Fibroblast of lung (primary cell): Measurements from ENCODE around the gene EZR. TPM values are rescaled to one million over a fixed set of nuclear protein-coding genes. Genes with fewer than 3 reads are reported as not detected.
A peak's percentile ranks its signal among the peaks of the same experiment; 100 is the strongest.

ENCODE experiments used
- DNase-seq, 2 donors: peaks; one replicate each; pipeline versions ENCODE4 v3.0.0 to v3.0.0-alpha.2; 2010; ENCODE audit warnings: low read depth in 2 of 2
- H2AFZ ChIP-seq: 2 replicates; pipeline ENCODE4 v1.5.1; 2012; ENCODE audit warnings: low read length, control low read depth, inconsistent platforms
- H3K27ac ChIP-seq: 2 replicates; pipeline ENCODE4 v1.5.1; 2011; ENCODE audit warnings: low read length, control low read depth; ENCODE audit not compliant: insufficient read depth
- H3K27me3 ChIP-seq: 2 replicates; pipeline ENCODE4 v1.5.1; 2011; ENCODE audit warnings: mild to moderate bottlenecking, low read length; ENCODE audit not compliant: control insufficient read depth, insufficient read depth
- H3K36me3 ChIP-seq: 2 replicates; pipeline ENCODE4 v1.5.1; 2011; ENCODE audit warnings: low read length; ENCODE audit not compliant: control insufficient read depth, insufficient read depth
- H3K4me1 ChIP-seq: 2 replicates; pipeline ENCODE4 v1.5.1; 2011; ENCODE audit warnings: low read length; ENCODE audit not compliant: control insufficient read depth, insufficient read depth; ENCODE audit errors: extremely low read depth
- H3K4me2 ChIP-seq: 2 replicates; pipeline ENCODE4 v1.5.1; 2011; ENCODE audit warnings: low read length, control low read depth; ENCODE audit not compliant: insufficient read depth; ENCODE audit errors: extremely low read depth
- H3K4me3 ChIP-seq, 4 experiments: fragments of 200-600 bp in 1 of 4; sonication (generic) in 1 of 4; replicated peaks in 1 of 4; 2 replicates each; pipeline ENCODE4 v1.5.1; 2011 to 2016; ENCODE audit warnings: low read length in 4 of 4, low read depth in 3 of 4, mild to moderate bottlenecking in 3 of 4, control low read depth in 2 of 4, inconsistent platforms in 1 of 4, mixed read lengths in 1 of 4; ENCODE audit not compliant: insufficient read depth in 1 of 4; ENCODE audit errors: control extremely low read depth in 1 of 4
- H3K79me2 ChIP-seq: 2 replicates; pipeline ENCODE4 v1.5.1; 2012; ENCODE audit warnings: mild to moderate bottlenecking, low read length, inconsistent platforms; ENCODE audit not compliant: control insufficient read depth, insufficient read depth
- H3K9ac ChIP-seq: 2 replicates; pipeline ENCODE4 v1.5.1; 2011; ENCODE audit warnings: mild to moderate bottlenecking, low read length, control low read depth; ENCODE audit not compliant: insufficient read depth
- H3K9me3 ChIP-seq: 2 replicates; pipeline ENCODE4 v1.5.1; 2012; ENCODE audit warnings: low read depth, low read length; ENCODE audit not compliant: control insufficient read depth, insufficient read depth
- H4K20me1 ChIP-seq: 2 replicates; pipeline ENCODE4 v1.5.1; 2011; ENCODE audit warnings: low read length; ENCODE audit not compliant: control insufficient read depth, insufficient read depth; ENCODE audit errors: extremely low read depth
- CTCF ChIP-seq, 2 donors: IDR thresholded peaks in 1 of 2; conservative IDR thresholded peaks in 1 of 2; 1 replicate in 1 of 2; 2 replicates in 1 of 2; pipeline ENCODE4 v1.5.1; 2011 to 2012; ENCODE audit warnings: low read length in 2 of 2, control low read depth in 1 of 2, inconsistent platforms in 1 of 2, low read depth in 1 of 2, mild to moderate bottlenecking in 1 of 2
- EZH2 ChIP-seq: IDR thresholded peaks from 2 replicates; pipeline ENCODE4 v1.5.1; 2012; ENCODE audit warnings: low read length, control low read depth, mild to moderate bottlenecking; ENCODE audit errors: missing control alignments
- polyA plus RNA-seq, 2 donors: library from polyadenylated mRNA; depleted of rRNA in 1 of 2; stranded (reverse) in 1 of 2; unstranded in 1 of 2; fragments of >200 nt; gene quantifications; 2 replicates each; pipeline ENCODE4 v1.2.1, GENCODE V29; 2011 to 2012; ENCODE audit warnings: missing spikeins in 1 of 2
- total RNA-seq: library from RNA; depleted of rRNA; stranded (reverse); fragments of >200 nt; gene quantifications from 2 replicates; pipeline ENCODE4 v1.2.1, GENCODE V29; 2014

EZR gene
- total and polyA plus RNA-seq, 2 donors (not counting 1 experiment from before 2014, with no cell fraction given): 89.0 to 132 TPM

GRCh38 chr6:158798311-158798710, 20.9 kb downstream of the EZR start:
- TF ChIP-seq EZH2 (no peak), CTCF (conservative IDR thresholded peaks at IDR 0.05 in 1 of 2, IDR thresholded peaks at IDR 0.05 in 1 of 2; ENCODE audit: low read depth in 1 of 2, low read length in 2 of 2) (no peak)
- no peak overlapping the region for H3K9ac ChIP-seq
- no peak overlapping the region for H2AFZ ChIP-seq
- H4K20me1 ChIP-seq: no peaks in the 10 kb centered on the region
- no peak for DNase-seq
- no peak overlapping the region for H3K4me3 ChIP-seq
- H3K79me2 ChIP-seq: peaks cover 95% of the 10 kb centered on the region
- H3K27me3 ChIP-seq: no peaks in the 10 kb centered on the region
- H3K4me2 ChIP-seq: peak overlapping the region; percentile 52
- no peaks in the 10 kb centered on the region for H3K9me3 ChIP-seq
- peaks cover 2% of the 10 kb centered on the region for H3K36me3 ChIP-seq
- H3K27ac ChIP-seq: peak overlapping the region; percentile 31
- H3K4me1 ChIP-seq: peaks cover 17% of the 10 kb centered on the region

GRCh38 chr6:158797331-158798310, 21.5 kb downstream of the EZR start:
- H3K27ac ChIP-seq: peak overlapping the region; percentile 6
- H3K9ac ChIP-seq: no peak overlapping the region
- TF ChIP-seq EZH2 (no peak), CTCF (conservative IDR thresholded peaks at IDR 0.05 in 1 of 2, IDR thresholded peaks at IDR 0.05 in 1 of 2; ENCODE audit: low read depth in 1 of 2, low read length in 2 of 2) (no peak)
- H3K9me3 ChIP-seq: no peaks in the 10 kb centered on the region
- no peaks in the 10 kb centered on the region for H4K20me1 ChIP-seq
- H3K36me3 ChIP-seq: peaks cover 2% of the 10 kb centered on the region
- no peak overlapping the region for H3K4me3 ChIP-seq
- H3K27me3 ChIP-seq: no peaks in the 10 kb centered on the region
- H2AFZ ChIP-seq: no peak overlapping the region
- no peak overlapping the region for H3K4me2 ChIP-seq
- DNase-seq: peak; percentile 78 to 85
- H3K79me2 ChIP-seq: peaks cover 95% of the 10 kb centered on the region
- peaks cover 17% of the 10 kb centered on the region for H3K4me1 ChIP-seq

GRCh38 chr6:158796353-158796752, 22.8 kb downstream of the EZR start:
- H3K27me3 ChIP-seq: no peaks in the 10 kb centered on the region
- H3K9me3 ChIP-seq: no peaks in the 10 kb centered on the region
- no peak overlapping the region for H3K4me2 ChIP-seq
- no peak overlapping the region for H3K9ac ChIP-seq
- TF ChIP-seq CTCF (conservative IDR thresholded peaks at IDR 0.05 in 1 of 2, IDR thresholded peaks at IDR 0.05 in 1 of 2; ENCODE audit: low read depth in 1 of 2, low read length in 2 of 2) (no peak), EZH2 (no peak)
- no peak overlapping the region for H2AFZ ChIP-seq
- no peak overlapping the region for H3K4me3 ChIP-seq
- H3K27ac ChIP-seq: no peak overlapping the region
- no peak for DNase-seq
- no peaks in the 10 kb centered on the region for H3K36me3 ChIP-seq
- H3K79me2 ChIP-seq: peaks cover 93% of the 10 kb centered on the region
- H4K20me1 ChIP-seq: no peaks in the 10 kb centered on the region
- H3K4me1 ChIP-seq: peaks cover 14% of the 10 kb centered on the region
